Smooth muscle cell of the coronary artery (primary cell): ENCODE measurements around the gene ARVCF. TPM values are rescaled to one million over a fixed set of nuclear protein-coding genes. Genes with fewer than 3 reads are reported as not detected.

Source experiments
- total RNA-seq: library from RNA; depleted of rRNA; stranded (reverse); fragments of >200 nt; gene quantifications from 2 replicates; pipeline ENCODE4 v1.2.3, GENCODE V29; 2014; ENCODE audit warnings: low replicate concordance

The ARVCF gene
- total RNA-seq, result 7.6 and 22.9 TPM in 2 replicates

GRCh38 chr22:20016734-20017621, at the start of gene ARVCF:
ARVCF (minus strand) TSS chr22:20016823; CDS start chr22:19990794, 26,029 bp downstream.

GRCh38 chr22:20020533-20021195, 4.0 kb upstream of the ARVCF start, which contains the start of gene TANGO2:
TANGO2 (plus strand) TSS chr22:20021110; CDS start chr22:20036799, 15,689 bp downstream.

GRCh38 chr22:19941365-19942082, 75.1 kb downstream of the ARVCF start, which contains the start of the genes COMT and TXNRD2:
COMT (plus strand) TSS chr22:19941772; CDS start chr22:19962527, 20,755 bp downstream.
TXNRD2 (minus strand) TSS chr22:19941818; CDS start chr22:19941803, 15 bp downstream.

Other genes starting within 250 kb of the ARVCF start
- gene GNB1L, start 161.9 kb downstream of the ARVCF start, total RNA-seq, result 3.0 and 7.3 TPM in 2 replicates
- gene RTL10, start 161.9 kb downstream of the ARVCF start, total RNA-seq, result 9.1 and 9.4 TPM in 2 replicates
- 288 and 572 TPM in 2 replicates for gene COMT, start 75.1 kb downstream of the ARVCF start, total RNA-seq
- 22.0 and 28.8 TPM in 2 replicates for gene TXNRD2, start 75.0 kb downstream of the ARVCF start, total RNA-seq
- 50.6 and 65.3 TPM in 2 replicates for gene TANGO2, start 4.3 kb upstream of the ARVCF start, total RNA-seq
- gene DGCR8, start 63.4 kb upstream of the ARVCF start, total RNA-seq, result 28.3 and 29.3 TPM in 2 replicates
- 89.0 and 186 TPM in 2 replicates for gene RANBP1, start 99.3 kb upstream of the ARVCF start, total RNA-seq
- 45.0 and 45.9 TPM in 2 replicates for gene TRMT2A, start 100.4 kb upstream of the ARVCF start, total RNA-seq
- gene ZDHHC8, start 115.0 kb upstream of the ARVCF start, total RNA-seq, result 4.3 and 9.7 TPM in 2 replicates
- not detected in 2 replicates for gene CCDC188, start 134.2 kb upstream of the ARVCF start, total RNA-seq